Erythroblast (primary cell): ENCODE measurements around the gene ZNF497.

Source experiments
- GATA1 ChIP-seq: IDR thresholded peaks from 2 replicates; pipeline ENCODE4 v1.6.1; 2011; ENCODE audit warnings: low read depth, mild to moderate bottlenecking, control low read depth, low read length, moderate library complexity
- POLR2A ChIP-seq: IDR thresholded peaks from 2 replicates; pipeline ENCODE4 v1.6.1; 2011; ENCODE audit warnings: mild to moderate bottlenecking, low read length

DNA sequence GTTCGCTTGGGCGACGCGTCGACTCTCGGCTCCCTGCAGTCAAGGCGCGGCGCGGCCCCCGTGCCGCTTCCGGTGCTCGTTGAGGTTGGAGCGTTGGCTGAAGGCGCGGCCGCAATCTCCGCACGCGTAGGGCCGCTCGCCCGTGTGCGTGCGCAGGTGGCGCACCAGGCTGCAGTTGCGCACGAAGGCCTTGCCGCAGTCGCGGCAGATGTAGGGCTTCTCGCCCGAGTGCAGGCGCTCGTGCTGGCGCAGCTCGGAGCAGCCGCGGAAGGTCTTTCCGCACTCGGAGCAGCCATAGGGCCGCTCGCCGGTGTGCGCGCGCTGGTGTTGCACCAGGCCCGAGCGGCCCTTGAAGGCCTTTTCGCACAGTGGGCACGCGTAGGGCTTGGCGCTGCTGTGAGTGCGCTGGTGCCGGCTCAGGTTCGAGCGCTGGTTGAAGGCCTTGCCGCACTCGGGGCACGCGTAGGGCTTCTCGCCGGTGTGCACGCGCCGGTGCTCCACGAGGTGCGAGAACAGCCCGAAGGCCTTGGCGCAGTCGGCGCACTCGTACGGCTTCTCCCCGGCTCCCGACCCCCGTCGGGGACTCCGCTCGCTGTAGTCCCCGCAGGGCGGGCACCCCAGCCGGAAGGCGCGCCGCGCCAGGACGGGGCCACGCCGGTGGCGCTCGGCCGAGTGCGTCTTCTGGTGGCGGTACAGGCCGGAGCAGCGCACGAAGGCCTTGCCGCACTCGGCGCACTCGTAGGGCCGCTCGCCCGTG lies 5.3 kb upstream of the ZNF497 start:
- no peak for TF ChIP-seq POLR2A
- no peak for TF ChIP-seq GATA1
